Fibroblast of mammary gland (primary cell): ENCODE measurements around the gene BAZ1A.
"Not testable (repeated sequence)": the region's sequence is repeated elsewhere in the genome, so short reads cannot be mapped to it uniquely, and the experiment has no call there.

Experiments used
- DNase-seq: peaks from one replicate; pipeline ENCODE4 v3.0.0-alpha.2; 2010; ENCODE audit warnings: low read depth
- H3K4me3 ChIP-seq: 2 replicates; pipeline ENCODE4 v1.5.1; 2011; ENCODE audit warnings: low read depth, mild to moderate bottlenecking, low read length, moderate library complexity; ENCODE audit not compliant: control insufficient read depth
- TF ChIP-seq, protein P1 (sequence below): conservative IDR thresholded peaks from 2 replicates; pipeline ENCODE4 v1.5.1; 2011; ENCODE audit warnings: low read depth, low read length, inconsistent platforms; ENCODE audit not compliant: control insufficient read depth, insufficient read depth

BAZ1A gene

GRCh38 chr14:34741840-34742239 lies 133.3 kb downstream of the BAZ1A start:
- no peak for DNase-seq
- H3K4me3 ChIP-seq, result no peak overlapping the region
- TF ChIP-seq, protein P1, sequence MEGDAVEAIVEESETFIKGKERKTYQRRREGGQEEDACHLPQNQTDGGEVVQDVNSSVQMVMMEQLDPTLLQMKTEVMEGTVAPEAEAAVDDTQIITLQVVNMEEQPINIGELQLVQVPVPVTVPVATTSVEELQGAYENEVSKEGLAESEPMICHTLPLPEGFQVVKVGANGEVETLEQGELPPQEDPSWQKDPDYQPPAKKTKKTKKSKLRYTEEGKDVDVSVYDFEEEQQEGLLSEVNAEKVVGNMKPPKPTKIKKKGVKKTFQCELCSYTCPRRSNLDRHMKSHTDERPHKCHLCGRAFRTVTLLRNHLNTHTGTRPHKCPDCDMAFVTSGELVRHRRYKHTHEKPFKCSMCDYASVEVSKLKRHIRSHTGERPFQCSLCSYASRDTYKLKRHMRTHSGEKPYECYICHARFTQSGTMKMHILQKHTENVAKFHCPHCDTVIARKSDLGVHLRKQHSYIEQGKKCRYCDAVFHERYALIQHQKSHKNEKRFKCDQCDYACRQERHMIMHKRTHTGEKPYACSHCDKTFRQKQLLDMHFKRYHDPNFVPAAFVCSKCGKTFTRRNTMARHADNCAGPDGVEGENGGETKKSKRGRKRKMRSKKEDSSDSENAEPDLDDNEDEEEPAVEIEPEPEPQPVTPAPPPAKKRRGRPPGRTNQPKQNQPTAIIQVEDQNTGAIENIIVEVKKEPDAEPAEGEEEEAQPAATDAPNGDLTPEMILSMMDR, result no peak

DNA sequence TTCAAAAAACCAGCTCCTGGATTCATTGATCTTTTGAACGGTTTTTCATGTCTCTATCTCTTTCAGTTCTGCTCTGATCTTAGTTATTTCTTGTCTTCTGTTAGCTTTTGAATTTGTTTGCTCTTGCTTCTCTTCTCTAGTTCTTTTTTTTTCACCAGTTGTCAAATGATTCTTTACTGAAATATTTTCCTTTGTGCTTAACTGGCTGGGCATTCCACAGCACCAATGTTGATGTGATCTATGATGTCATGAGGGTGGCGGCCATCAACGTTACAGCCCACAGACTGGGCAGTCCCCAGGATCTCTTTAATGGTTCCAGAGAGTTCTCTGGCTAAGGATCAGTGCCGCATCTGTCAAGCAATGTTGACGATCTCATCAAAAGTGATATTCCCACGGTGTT lies 135.0 kb downstream of the BAZ1A start:
- H3K4me3 ChIP-seq, result not testable (repeated sequence)
- DNase-seq, result peak; percentile 45

DNA sequence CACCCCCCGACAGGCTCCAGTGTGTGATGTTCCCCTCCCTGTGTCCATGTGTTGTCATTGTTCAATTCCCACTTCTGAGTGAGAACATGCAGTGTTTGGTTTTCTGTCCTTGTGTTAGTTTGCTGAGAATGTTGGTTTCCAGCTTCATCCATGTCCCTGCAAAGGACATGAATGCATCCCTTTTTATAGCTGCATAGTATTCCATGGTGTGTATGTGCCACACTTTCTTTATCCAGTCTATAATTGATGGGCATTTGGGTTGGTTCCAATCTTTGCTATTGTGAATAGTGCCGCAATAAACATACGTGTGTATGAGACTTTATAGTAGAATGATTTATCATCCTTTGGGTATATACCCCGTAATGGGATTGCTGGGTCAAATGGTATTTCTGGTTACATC lies 138.1 kb downstream of the BAZ1A start:
- DNase-seq, H3K4me3 ChIP-seq: not testable (repeated sequence)

- no peak overlapping the region for H3K4me3 ChIP-seq
- DNase-seq, result no peak
- TF ChIP-seq, protein P1, result no peak
These were observed 141.9 kb downstream of the BAZ1A start for GRCh38 chr14:34733245-34733644.

DNA sequence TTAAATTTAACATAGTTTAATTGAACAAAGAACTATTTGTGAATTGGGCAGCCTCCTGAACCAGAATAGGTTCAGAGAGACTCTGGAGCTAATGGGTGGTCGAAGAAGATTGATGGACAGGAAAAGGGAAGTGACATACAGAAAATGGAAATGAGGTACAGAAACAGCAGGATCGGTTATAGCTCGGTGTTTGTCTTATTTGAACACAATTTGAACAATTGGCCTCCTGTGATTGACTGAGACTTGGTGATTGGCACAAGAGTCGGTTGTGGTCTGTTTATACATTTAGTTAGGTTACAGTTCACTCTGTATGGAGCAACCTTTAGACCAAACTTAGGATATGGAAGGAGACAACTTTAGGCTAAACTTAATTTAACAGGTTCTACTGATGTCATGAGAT lies 142.4 kb downstream of the BAZ1A start:
- no peak overlapping the region for H3K4me3 ChIP-seq
- DNase-seq, result no peak
- TF ChIP-seq, protein P1, result no peak

GRCh38 chr14:34723867-34724266 lies 151.3 kb downstream of the BAZ1A start:
- no peak for DNase-seq
- TF ChIP-seq, protein P1, result no peak

GRCh38 chr14:34722723-34723545 lies 152.2 kb downstream of the BAZ1A start:
- TF ChIP-seq, protein P1, result peak; percentile 85
- DNase-seq, result peak; percentile 73
- no peak overlapping the region for H3K4me3 ChIP-seq

More at GRCh38 chr14:34723867-34724266, 151.3 kb downstream of the BAZ1A start:
- H3K4me3 ChIP-seq, result no peak overlapping the region

GRCh38 chr14:34721129-34721528 lies 154.0 kb downstream of the BAZ1A start:
- H3K4me3 ChIP-seq, result no peak overlapping the region
- DNase-seq, result no peak
- TF ChIP-seq, protein P1, result no peak
